Activated naive CD8-positive, alpha-beta T cell treated with anti-CD3 and anti-CD28 coated beads, Interleukin-2, amount 10 ng/mL, durations not matched to agents 7 days and 5 days (primary cell): ENCODE measurements around the gene FAM227B. TPM values are rescaled to one million over a fixed set of nuclear protein-coding genes. Genes with fewer than 3 reads are reported as not detected.

Experiments
- ATAC-seq: fragments of 150-1000 bp; cut with Tn5 transposase; one replicate; pipeline ENCODE4 v1.10.0; 2021; ENCODE audit warnings: low read depth, moderate library complexity
- POLR2A ChIA-PET: fragments of 350-600 bp; sonication (Branson Sonifier 250); formaldehyde crosslinking; loops from one replicate; lab custom pipeline; 2021; ENCODE audit warnings: antibody characterized with exemption; lab: Charles Lee
- DNase-seq: peaks from one replicate; pipeline ENCODE4 v3.0.0; 2021
- H3K27ac Mint-ChIP-seq: one replicate; pipeline ENCODE4 v1.8.0; 2022; ENCODE audit warnings: mild to moderate bottlenecking, mixed read lengths
- H3K27me3 Mint-ChIP-seq: one replicate; pipeline ENCODE4 v1.8.0; 2022; ENCODE audit warnings: mild to moderate bottlenecking, moderate library complexity, mixed read lengths
- H3K36me3 Mint-ChIP-seq: one replicate; pipeline ENCODE4 v1.8.0; 2021; ENCODE audit warnings: mild to moderate bottlenecking, mixed read lengths
- H3K4me1 Mint-ChIP-seq: one replicate; pipeline ENCODE4 v1.8.0; 2021; ENCODE audit warnings: mixed read lengths
- H3K4me3 Mint-ChIP-seq: one replicate; pipeline ENCODE4 v1.8.0; 2022; ENCODE audit warnings: mild to moderate bottlenecking, moderate library complexity, mixed read lengths
- H3K9me3 Mint-ChIP-seq: one replicate; pipeline ENCODE4 v1.8.0; 2021; ENCODE audit warnings: mixed read lengths
- total RNA-seq, 2 experiments: library from RNA; stranded (reverse); gene quantifications; one replicate each; pipeline ENCODE4 v1.2.3, GENCODE V29; 2021

FAM227B gene
- total RNA-seq, 2 experiments from 2014 or later: 6.1 to 6.6 TPM

DNA sequence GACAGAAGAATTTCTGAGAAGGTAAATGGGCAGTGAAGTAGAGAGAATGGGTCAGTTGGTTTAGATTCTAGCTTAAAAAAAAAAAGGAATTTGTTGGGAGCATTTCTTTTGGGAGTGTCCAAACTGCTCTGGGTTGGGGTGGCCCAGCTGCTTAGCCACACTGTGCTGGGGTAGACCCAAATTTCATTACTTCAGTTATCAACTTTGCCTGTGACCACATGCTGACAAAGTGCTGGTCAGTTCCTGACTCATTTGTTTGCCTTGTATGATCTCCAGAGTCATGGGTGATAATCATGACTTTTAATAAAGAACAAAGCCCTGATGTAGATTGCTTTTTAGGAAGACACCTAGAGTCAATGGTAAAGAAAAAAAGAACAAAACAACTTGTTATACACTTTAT is 319.1 kb downstream of the FAM227B start:
- Mint-ChIP-seq H3K4me1 (peaks cover 2% of the 10 kb centered on the region), H3K9me3 (peaks cover 7% of the 10 kb centered on the region), H3K36me3 (peaks cover 52% of the 10 kb centered on the region), H3K27me3 (no peaks in the 10 kb centered on the region), H3K4me3 (no peak overlapping the region), H3K27ac (no peak overlapping the region)
- DNase-seq (no peak), ATAC-seq (no peak)
- POLR2A ChIA-PET: no interaction called here

DNA sequence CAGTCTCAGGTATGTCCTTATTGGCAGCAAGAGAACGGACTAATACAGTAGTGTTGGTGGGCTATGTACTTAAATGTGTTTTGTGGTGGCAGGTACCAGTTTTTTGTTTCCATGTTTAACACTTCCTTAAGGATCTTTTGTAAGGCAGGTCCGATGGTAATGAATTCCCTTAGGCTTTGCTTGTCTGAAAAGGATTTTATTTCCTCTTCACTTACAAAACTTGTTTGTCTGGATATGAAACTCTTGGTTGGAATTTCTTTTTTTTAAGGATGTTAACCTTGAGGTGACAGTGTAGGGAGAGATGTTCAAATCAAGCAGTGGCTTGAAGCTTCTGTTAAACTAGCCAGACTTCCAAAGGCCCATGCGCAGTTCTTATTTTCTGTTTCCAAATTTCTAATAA is 319.8 kb downstream of the FAM227B start:
- peaks cover 52% of the 10 kb centered on the region for H3K36me3 Mint-ChIP-seq
- peaks cover 2% of the 10 kb centered on the region for H3K4me1 Mint-ChIP-seq
- no peaks in the 10 kb centered on the region for H3K27me3 Mint-ChIP-seq
- POLR2A ChIA-PET: no interaction called here
- no peak overlapping the region for H3K4me3 Mint-ChIP-seq
- H3K27ac Mint-ChIP-seq: no peak overlapping the region
- H3K9me3 Mint-ChIP-seq: peaks cover 7% of the 10 kb centered on the region
- DNase-seq (no peak), ATAC-seq (no peak)

DNA sequence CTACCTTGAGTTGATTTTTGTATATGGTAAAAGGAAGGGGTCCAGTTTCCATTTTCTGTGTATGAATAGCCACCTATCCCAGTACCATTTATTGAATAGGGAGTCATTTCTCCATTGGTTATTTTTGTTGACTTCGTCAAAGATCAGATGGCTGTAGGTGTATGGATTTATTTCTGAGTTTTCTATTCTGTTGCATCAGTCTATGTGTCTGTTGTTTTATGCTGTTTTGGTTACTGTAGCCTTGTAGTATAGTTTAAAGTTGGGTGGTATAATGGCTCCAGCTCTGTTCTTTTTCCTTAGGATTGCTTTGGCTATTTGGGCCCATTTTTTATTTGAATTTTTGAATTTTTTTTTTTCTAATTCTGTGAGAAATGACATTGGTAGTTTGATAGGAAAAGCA is 323.0 kb downstream of the FAM227B start:
- Mint-ChIP-seq H3K27me3 (no peaks in the 10 kb centered on the region), H3K4me3 (no peak overlapping the region), H3K36me3 (peaks cover 54% of the 10 kb centered on the region), H3K9me3 (peaks cover 7% of the 10 kb centered on the region), H3K4me1 (no peaks in the 10 kb centered on the region), H3K27ac (no peak overlapping the region)
- ATAC-seq: no peak
- POLR2A ChIA-PET: no interaction called here
- no peak for DNase-seq

DNA sequence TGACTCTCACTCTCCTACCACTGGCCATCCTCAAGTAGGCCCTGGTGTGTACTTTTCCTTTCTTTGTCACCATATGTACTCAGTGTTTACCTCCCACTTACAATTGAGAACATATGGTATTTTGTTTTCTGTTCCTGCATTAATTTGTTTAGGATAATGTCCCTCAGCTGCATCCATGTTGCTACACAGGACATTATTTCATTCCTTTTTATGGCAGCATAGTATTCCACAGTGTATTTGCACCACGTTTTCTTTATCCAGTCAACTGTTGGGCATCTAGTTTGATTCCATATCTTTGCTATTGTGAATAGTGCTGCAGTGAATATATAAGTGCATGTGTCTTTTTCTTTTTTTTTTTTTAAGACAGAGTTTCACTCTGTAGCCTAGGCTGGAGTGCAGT is 324.4 kb downstream of the FAM227B start:
- no peaks in the 10 kb centered on the region for H3K27me3 Mint-ChIP-seq
- ATAC-seq (no peak), DNase-seq (no peak)
- no peak overlapping the region for H3K4me3 Mint-ChIP-seq
- H3K27ac Mint-ChIP-seq: no peak overlapping the region
- POLR2A ChIA-PET: no interaction called here
- H3K36me3 Mint-ChIP-seq: peaks cover 52% of the 10 kb centered on the region
- H3K9me3 Mint-ChIP-seq: peaks cover 7% of the 10 kb centered on the region
- H3K4me1 Mint-ChIP-seq: peaks cover 2% of the 10 kb centered on the region

DNA sequence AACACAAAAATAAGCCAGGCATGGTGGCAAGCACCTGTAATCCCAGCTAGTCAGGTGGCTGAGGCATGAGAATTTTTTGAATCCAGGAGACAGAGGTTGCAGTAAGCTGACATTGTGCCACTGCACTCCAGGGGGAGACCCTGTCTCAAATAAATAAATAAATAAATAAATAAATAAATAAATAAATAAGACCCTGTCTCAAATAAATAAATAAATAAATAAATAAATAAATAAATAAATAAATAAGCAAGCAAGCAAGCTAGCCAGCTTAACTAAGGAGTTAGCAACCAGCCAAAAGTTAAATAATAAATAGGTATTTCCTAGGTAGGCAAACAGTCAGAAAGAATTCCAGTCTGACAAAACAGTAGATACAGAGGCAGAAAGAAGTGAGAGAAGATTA is 326.7 kb downstream of the FAM227B start:
- ATAC-seq: no peak
- Mint-ChIP-seq H3K4me1 (peaks cover 9% of the 10 kb centered on the region), H3K27me3 (no peaks in the 10 kb centered on the region), H3K4me3 (no peak overlapping the region), H3K27ac (no peak overlapping the region), H3K9me3 (peaks cover 5% of the 10 kb centered on the region), H3K36me3 (peaks cover 51% of the 10 kb centered on the region)
- DNase-seq: no peak
- POLR2A ChIA-PET: no interaction called here

DNA sequence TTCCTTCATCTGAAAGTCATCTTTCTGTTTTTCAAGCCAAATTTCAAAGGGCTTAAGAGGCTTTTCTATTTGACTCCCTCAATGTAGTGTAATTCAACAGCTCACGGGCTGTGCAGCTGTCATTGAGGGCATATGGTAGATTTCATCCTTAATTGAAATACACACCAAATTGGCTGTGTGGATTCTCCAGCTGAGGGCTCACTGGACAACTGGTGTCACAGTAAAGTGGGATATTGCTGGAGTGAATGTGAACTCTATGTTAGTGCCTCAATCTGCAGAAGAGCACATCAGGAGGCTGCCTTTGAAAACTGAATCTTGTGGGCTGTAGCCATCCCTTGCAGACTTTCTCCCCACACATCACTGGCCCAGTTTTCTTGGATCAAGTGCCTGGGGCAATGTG is 330.4 kb downstream of the FAM227B start:
- Mint-ChIP-seq H3K4me1 (peaks cover 20% of the 10 kb centered on the region), H3K36me3 (peaks cover 55% of the 10 kb centered on the region), H3K4me3 (no peak overlapping the region), H3K27me3 (no peaks in the 10 kb centered on the region), H3K27ac (no peak overlapping the region), H3K9me3 (peaks cover 1% of the 10 kb centered on the region)
- DNase-seq (no peak), ATAC-seq (no peak)
- POLR2A ChIA-PET: no interaction called here

DNA sequence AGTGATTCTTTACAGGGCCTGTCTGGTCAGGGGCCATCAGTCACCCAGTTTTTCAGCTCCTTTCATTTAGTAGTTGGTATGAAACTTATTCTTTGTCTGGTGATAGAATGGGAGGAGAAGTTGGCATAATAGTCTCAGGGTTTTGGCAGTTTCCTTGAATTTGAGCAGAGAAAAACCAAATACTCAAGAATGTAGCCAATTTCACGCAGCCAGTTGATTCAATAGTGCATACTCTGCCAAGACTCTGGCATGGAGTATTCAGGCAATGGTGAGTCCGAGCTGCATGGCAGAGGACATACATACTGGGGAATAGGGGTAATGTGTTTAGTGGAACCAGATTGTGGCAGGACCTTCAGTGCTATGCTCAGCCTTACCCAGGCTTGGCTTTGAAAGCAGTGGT is 332.2 kb downstream of the FAM227B start:
- peaks cover 62% of the 10 kb centered on the region for H3K36me3 Mint-ChIP-seq

DNA sequence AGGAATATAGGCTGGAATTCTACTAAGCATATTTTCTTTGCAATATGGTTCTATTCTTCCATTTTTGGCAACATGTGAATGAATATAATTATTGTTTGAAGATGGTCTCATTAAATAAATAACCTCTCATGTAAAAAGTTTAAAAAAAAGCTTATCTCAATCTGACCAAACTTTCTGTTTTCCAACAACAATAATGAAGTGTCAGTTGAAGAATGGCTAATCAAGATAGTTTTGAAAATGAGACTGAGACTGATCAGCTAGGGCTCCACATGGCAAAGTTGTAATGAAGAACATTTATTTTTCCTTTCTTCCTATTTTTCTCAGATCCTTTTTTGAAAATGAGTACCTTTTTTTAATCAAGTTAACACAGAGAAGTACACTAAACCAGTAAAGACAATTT is 333.1 kb downstream of the FAM227B start:
- H3K27me3 Mint-ChIP-seq: no peaks in the 10 kb centered on the region
- no peak overlapping the region for H3K4me3 Mint-ChIP-seq
- peaks cover 1% of the 10 kb centered on the region for H3K9me3 Mint-ChIP-seq
- H3K4me1 Mint-ChIP-seq: peaks cover 20% of the 10 kb centered on the region
- DNase-seq (no peak), ATAC-seq (no peak)
- peaks cover 57% of the 10 kb centered on the region for H3K36me3 Mint-ChIP-seq
- H3K27ac Mint-ChIP-seq: no peak overlapping the region
- POLR2A ChIA-PET: no interaction called here

More for the DNA sequence above, 332.2 kb downstream of the FAM227B start:
- DNase-seq: no peak
- Mint-ChIP-seq H3K27ac (no peak overlapping the region), H3K27me3 (no peaks in the 10 kb centered on the region), H3K4me3 (no peak overlapping the region), H3K4me1 (peaks cover 20% of the 10 kb centered on the region), H3K9me3 (peaks cover 1% of the 10 kb centered on the region)
- POLR2A ChIA-PET: no interaction called here
- ATAC-seq: no peak

DNA sequence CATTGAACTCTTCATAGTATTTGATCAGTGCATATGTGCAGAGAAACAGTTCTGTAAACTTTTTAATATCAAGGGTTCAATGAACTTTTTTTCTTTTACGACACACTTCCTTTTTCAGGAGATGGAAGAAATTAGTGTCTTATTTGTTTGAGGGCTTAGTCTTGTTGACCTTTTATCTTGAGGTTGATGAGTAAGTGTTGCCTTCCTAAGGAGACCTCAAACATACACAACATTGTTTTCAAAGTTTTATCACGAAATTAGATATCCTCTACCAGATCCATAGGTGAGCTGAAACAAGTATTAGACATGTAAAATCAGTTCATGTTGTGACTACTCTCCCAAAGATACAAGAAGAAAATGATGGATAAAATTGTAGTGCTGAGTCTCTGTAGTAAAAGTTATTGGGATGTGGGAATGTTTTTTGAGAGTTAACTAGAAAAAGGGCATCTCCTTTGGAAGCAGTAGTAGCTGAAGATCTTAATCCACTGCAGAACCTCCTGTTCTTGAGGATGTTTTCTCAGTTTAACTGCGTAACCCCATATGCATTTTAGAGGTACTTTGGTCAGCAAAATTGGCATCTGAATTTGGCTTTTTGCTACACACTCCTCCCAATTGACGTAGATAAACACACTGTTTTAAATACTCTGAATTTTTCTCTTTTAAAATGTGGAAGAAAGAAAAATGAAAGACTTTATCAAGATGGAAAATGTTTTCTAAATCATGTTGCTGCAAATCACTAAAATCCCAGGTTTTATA is 333.8 kb downstream of the FAM227B start:
- no peak overlapping the region for H3K27ac Mint-ChIP-seq
- ATAC-seq: no peak

DNA sequence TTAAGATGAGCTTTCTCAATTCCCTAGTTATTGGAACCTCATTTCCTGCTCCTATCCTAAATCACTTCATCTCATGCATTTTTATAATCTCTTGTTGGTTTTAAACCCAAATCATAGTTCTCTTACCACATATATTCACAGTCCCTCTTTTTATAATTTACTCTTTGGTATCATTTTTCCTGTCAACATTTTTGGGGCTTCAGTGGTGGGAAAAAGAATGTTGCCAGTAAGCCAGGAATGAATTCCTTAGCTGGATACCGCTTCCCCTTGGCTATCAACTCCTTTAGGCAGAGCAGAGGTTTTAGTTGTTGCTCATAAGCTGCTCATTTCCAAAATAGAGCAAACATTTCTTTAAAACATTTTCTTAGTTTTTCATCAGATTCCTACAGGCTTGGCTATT is 338.3 kb downstream of the FAM227B start:
- Mint-ChIP-seq H3K9me3 (no peaks in the 10 kb centered on the region), H3K4me3 (no peak overlapping the region), H3K36me3 (peaks cover 49% of the 10 kb centered on the region), H3K27me3 (no peaks in the 10 kb centered on the region), H3K27ac (no peak overlapping the region), H3K4me1 (peaks cover 11% of the 10 kb centered on the region)
- ATAC-seq: no peak
- no peak for DNase-seq
- POLR2A ChIA-PET: no interaction called here

More for the DNA sequence above, 333.8 kb downstream of the FAM227B start:
- no peak for DNase-seq
- Mint-ChIP-seq H3K4me1 (peaks cover 20% of the 10 kb centered on the region), H3K9me3 (peaks cover 1% of the 10 kb centered on the region), H3K36me3 (peaks cover 60% of the 10 kb centered on the region), H3K27me3 (no peaks in the 10 kb centered on the region), H3K4me3 (no peak overlapping the region)
- POLR2A ChIA-PET: no interaction called here

DNA sequence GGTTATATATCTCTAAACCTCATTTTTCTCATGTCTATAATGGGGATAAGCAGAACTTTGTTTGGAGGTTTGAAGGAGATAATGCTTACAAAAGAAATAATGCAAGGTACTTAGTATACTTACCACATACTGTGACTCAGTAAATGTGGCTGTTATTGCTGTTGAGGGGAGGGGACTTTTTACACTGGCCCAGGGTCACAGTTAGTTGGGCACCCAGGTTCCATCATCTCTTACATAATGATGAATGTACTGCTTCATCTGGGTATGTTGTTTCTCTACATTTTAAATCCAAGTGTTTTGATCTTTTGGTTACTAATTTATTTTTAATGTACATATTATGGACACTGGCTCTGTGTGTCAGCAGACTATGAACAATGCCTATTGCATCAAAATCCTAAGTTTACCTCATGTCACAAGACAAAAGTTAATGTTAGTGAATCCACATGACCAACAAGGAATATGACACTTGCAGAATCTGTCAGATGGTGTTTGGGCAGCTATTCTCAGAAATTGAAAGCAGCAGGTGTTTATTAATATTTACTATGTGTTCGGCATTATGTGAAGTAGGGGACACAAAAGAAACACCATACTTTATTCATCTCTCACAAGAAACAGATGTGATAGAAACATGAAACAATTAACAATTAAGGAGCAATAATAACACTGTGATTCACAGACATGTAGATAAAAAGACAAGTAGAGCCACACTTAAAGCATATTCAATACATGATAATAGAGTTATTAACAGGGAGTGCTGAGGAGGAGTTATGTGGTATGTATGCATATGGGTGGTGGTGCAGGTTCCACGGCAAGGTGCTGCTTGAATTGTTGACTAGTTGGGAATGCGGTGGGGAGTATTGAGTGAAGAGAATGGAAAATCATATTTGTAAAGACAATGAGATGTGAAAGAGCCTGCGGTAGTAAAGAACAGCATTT is 340.8 kb downstream of the FAM227B start:
- no peak for DNase-seq
- Mint-ChIP-seq H3K27ac (no peak overlapping the region), H3K27me3 (no peaks in the 10 kb centered on the region), H3K9me3 (no peaks in the 10 kb centered on the region), H3K36me3 (peaks cover 34% of the 10 kb centered on the region), H3K4me3 (no peak overlapping the region), H3K4me1 (no peaks in the 10 kb centered on the region)
- no peak for ATAC-seq
- POLR2A ChIA-PET: no interaction called here

DNA sequence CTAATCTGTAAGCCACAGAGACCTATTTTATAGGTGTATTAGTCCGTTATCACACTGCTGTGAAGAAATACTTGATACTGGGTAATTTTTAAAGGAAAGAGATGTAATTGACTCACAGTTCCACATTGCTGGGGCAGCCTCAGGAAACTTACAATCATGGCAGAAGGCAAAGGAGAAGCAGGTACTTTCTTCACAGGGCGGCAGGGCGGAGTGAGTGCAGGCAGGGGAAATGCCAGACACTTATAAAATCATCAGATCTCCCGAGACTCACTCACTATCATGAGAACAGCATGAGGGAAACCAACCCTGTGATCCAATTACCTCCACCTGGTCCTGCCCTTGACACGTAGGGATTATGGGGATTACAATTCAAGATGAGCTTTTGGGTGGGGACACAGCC is 341.9 kb downstream of the FAM227B start:
- Mint-ChIP-seq H3K4me3 (no peak overlapping the region), H3K4me1 (no peaks in the 10 kb centered on the region), H3K27ac (no peak overlapping the region), H3K27me3 (no peaks in the 10 kb centered on the region), H3K9me3 (no peaks in the 10 kb centered on the region), H3K36me3 (peaks cover 26% of the 10 kb centered on the region)
- POLR2A ChIA-PET: no interaction called here
- ATAC-seq (no peak), DNase-seq (no peak)
